HepG2 (cell line): Measurements from ENCODE around the gene CLBA1. TPM values are rescaled to one million over a fixed set of nuclear protein-coding genes. Genes with fewer than 3 reads are reported as not detected.

Experiments
- ARNTL ChIP-seq: sonication (generic); formaldehyde crosslinking; IDR thresholded peaks from 2 replicates; pipeline ENCODE4 v1.4.0; 2020; ENCODE audit warnings: mild to moderate bottlenecking, missing genetic modification reagents
- DMAP1 ChIP-seq: IDR thresholded peaks from 2 replicates; pipeline ENCODE4 v1.6.1; 2016
- FOXC1 ChIP-seq: sonication (generic); formaldehyde crosslinking; IDR thresholded peaks from 2 replicates; pipeline ENCODE4 v1.8.0; 2022; ENCODE audit warnings: mild to moderate bottlenecking, missing genetic modification reagents, borderline replicate concordance
- HNF1A ChIP-seq, 2 experiments: sonication (generic) in 1 of 2; formaldehyde crosslinking in 1 of 2; IDR thresholded peaks; 2 replicates each; pipeline versions ENCODE4 v1.4.0 to v1.6.1; 2016 to 2020; ENCODE audit warnings: borderline replicate concordance in 1 of 2, low read depth in 1 of 2, mild to moderate bottlenecking in 1 of 2, missing genetic modification reagents in 1 of 2
- MTA1 ChIP-seq: sonication (generic); formaldehyde crosslinking; IDR thresholded peaks from 2 replicates; pipeline ENCODE4 v1.4.0; 2020; ENCODE audit warnings: missing genetic modification reagents, mild to moderate bottlenecking, borderline replicate concordance
- NFYB ChIP-seq: sonication (generic); formaldehyde crosslinking; IDR thresholded peaks from 2 replicates; pipeline ENCODE4 v1.4.0; 2020; ENCODE audit warnings: missing genetic modification reagents
- SRSF1 ChIP-seq: fragments of 200-400 bp; formaldehyde crosslinking; optimal IDR thresholded peaks from 2 replicates; pipeline ENCODE3; 2017; ENCODE audit warnings: mild to moderate bottlenecking, low read depth, low read length, moderate library complexity
- ZBTB38 ChIP-seq: sonication (generic); formaldehyde crosslinking; IDR thresholded peaks from 2 replicates; pipeline ENCODE4 v1.5.1; 2020; ENCODE audit warnings: mild to moderate bottlenecking, missing genetic modification reagents
- ZNF205 ChIP-seq: IDR thresholded peaks from 2 replicates; pipeline ENCODE4 v1.6.1; 2018; ENCODE audit warnings: missing biosample characterization, missing genetic modification reagents
- ZNF550 ChIP-seq: sonication (generic); formaldehyde crosslinking; IDR thresholded peaks from 2 replicates; pipeline ENCODE4 v1.4.0; 2020; ENCODE audit warnings: mild to moderate bottlenecking, missing genetic modification reagents, borderline replicate concordance
- ZNF572 ChIP-seq: sonication (generic); formaldehyde crosslinking; IDR thresholded peaks from 2 replicates; pipeline ENCODE4 v1.5.1; 2020; ENCODE audit warnings: mild to moderate bottlenecking, missing genetic modification reagents
- polyA plus RNA-seq, 8 experiments: library from polyadenylated mRNA; depleted of rRNA in 3 of 8; stranded (reverse) in 7 of 8; unstranded in 1 of 8; fragments of >200 nt; fragmentation: Illumina TruSeq in 4 of 8; extraction: Trizol in 4 of 8; gene quantifications; 2 replicates each; pipeline versions ENCODE4 v1.2.1 to v1.2.3, GENCODE V29; 2011 to 2016; ENCODE audit warnings: low read depth in 4 of 8, missing spikeins in 1 of 8, mixed read lengths in 1 of 8; ENCODE audit not compliant: insufficient read depth in 1 of 8
- total RNA-seq, 5 experiments: library from RNA; depleted of rRNA; stranded (reverse); fragments of >200 nt; fragmentation: Illumina TruSeq; extraction: Trizol; gene quantifications; 2 replicates each; pipeline ENCODE4 v1.2.3, GENCODE V29; 2016; ENCODE audit warnings: low read depth in 1 of 5
- TF ChIP-seq, protein P1 (sequence below): sonication (generic); formaldehyde crosslinking; IDR thresholded peaks from 2 replicates; pipeline ENCODE4 v1.4.0; 2020; ENCODE audit warnings: mild to moderate bottlenecking, missing genetic modification reagents
- TF ChIP-seq, protein P2 (sequence below): sonication (generic); formaldehyde crosslinking; IDR thresholded peaks from 2 replicates; pipeline ENCODE4 v1.9.0; 2021; ENCODE audit warnings: missing genetic modification reagents, borderline replicate concordance
- TF ChIP-seq, protein P3 (sequence below): sonication (generic); formaldehyde crosslinking; IDR thresholded peaks from 2 replicates; pipeline ENCODE4 v1.4.0; 2020; ENCODE audit warnings: mild to moderate bottlenecking, missing genetic modification reagents
- TF ChIP-seq, protein P4 (sequence below): sonication (generic); formaldehyde crosslinking; IDR thresholded peaks from 2 replicates; pipeline ENCODE4 v1.9.0; 2021; ENCODE audit warnings: missing genetic modification reagents, borderline replicate concordance

CLBA1 gene
- total and polyA plus RNA-seq, 2 of the 13 experiments (the other 11 are each of a cell fraction or from before 2014, with no cell fraction given), result 1.2 to 1.4 TPM

- TF ChIP-seq, protein P1, sequence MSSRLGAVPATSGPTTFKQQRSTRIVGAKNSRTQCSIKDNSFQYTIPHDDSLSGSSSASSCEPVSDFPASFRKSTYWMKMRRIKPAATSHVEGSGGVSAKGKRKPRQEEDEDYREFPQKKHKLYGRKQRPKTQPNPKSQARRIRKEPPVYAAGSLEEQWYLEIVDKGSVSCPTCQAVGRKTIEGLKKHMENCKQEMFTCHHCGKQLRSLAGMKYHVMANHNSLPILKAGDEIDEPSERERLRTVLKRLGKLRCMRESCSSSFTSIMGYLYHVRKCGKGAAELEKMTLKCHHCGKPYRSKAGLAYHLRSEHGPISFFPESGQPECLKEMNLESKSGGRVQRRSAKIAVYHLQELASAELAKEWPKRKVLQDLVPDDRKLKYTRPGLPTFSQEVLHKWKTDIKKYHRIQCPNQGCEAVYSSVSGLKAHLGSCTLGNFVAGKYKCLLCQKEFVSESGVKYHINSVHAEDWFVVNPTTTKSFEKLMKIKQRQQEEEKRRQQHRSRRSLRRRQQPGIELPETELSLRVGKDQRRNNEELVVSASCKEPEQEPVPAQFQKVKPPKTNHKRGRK (CRISPR knock-in tag), result no peak
- TF ChIP-seq HNF1A (IDR thresholded peaks at IDR 0.05; ENCODE audit: low read depth), result no peak
- TF ChIP-seq HNF1A (CRISPR knock-in tag; IDR thresholded peaks at IDR 0.05; ENCODE audit: borderline replicate concordance), result 0 out of 2 replicates have a peak, but pooled peaks have one; percentile 21
- no peak for TF ChIP-seq ZNF572 (CRISPR knock-in tag)
- peak; percentile 17 for TF ChIP-seq SRSF1
- TF ChIP-seq NFYB (CRISPR knock-in tag), result no peak
- TF ChIP-seq, protein P2, sequence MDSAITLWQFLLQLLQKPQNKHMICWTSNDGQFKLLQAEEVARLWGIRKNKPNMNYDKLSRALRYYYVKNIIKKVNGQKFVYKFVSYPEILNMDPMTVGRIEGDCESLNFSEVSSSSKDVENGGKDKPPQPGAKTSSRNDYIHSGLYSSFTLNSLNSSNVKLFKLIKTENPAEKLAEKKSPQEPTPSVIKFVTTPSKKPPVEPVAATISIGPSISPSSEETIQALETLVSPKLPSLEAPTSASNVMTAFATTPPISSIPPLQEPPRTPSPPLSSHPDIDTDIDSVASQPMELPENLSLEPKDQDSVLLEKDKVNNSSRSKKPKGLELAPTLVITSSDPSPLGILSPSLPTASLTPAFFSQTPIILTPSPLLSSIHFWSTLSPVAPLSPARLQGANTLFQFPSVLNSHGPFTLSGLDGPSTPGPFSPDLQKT (CRISPR knock-in tag), result no peak
- no peak for TF ChIP-seq ZBTB38
- no peak for TF ChIP-seq MTA1 (CRISPR knock-in tag)
- no peak for TF ChIP-seq DMAP1
- TF ChIP-seq FOXC1 (CRISPR knock-in tag), result 0 out of 2 replicates have a peak, but pooled peaks have one; percentile 37
- TF ChIP-seq ZNF550 (CRISPR knock-in tag), result no peak
- TF ChIP-seq, protein P3, sequence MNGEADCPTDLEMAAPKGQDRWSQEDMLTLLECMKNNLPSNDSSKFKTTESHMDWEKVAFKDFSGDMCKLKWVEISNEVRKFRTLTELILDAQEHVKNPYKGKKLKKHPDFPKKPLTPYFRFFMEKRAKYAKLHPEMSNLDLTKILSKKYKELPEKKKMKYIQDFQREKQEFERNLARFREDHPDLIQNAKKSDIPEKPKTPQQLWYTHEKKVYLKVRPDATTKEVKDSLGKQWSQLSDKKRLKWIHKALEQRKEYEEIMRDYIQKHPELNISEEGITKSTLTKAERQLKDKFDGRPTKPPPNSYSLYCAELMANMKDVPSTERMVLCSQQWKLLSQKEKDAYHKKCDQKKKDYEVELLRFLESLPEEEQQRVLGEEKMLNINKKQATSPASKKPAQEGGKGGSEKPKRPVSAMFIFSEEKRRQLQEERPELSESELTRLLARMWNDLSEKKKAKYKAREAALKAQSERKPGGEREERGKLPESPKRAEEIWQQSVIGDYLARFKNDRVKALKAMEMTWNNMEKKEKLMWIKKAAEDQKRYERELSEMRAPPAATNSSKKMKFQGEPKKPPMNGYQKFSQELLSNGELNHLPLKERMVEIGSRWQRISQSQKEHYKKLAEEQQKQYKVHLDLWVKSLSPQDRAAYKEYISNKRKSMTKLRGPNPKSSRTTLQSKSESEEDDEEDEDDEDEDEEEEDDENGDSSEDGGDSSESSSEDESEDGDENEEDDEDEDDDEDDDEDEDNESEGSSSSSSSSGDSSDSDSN, result 0 out of 2 replicates have a peak, but pooled peaks have one; percentile 29
- TF ChIP-seq ARNTL (CRISPR knock-in tag), result no peak
- no peak; the same call in 1 of the 2 replicates for TF ChIP-seq ZNF205 (CRISPR knock-in tag)
- TF ChIP-seq, protein P4, sequence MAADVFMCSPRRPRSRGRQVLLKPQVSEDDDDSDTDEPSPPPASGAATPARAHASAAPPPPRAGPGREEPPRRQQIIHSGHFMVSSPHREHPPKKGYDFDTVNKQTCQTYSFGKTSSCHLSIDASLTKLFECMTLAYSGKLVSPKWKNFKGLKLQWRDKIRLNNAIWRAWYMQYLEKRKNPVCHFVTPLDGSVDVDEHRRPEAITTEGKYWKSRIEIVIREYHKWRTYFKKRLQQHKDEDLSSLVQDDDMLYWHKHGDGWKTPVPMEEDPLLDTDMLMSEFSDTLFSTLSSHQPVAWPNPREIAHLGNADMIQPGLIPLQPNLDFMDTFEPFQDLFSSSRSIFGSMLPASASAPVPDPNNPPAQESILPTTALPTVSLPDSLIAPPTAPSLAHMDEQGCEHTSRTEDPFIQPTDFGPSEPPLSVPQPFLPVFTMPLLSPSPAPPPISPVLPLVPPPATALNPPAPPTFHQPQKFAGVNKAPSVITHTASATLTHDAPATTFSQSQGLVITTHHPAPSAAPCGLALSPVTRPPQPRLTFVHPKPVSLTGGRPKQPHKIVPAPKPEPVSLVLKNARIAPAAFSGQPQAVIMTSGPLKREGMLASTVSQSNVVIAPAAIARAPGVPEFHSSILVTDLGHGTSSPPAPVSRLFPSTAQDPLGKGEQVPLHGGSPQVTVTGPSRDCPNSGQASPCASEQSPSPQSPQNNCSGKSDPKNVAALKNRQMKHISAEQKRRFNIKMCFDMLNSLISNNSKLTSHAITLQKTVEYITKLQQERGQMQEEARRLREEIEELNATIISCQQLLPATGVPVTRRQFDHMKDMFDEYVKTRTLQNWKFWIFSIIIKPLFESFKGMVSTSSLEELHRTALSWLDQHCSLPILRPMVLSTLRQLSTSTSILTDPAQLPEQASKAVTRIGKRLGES (CRISPR knock-in tag), result no peak
These were observed 9.2 kb upstream of the CLBA1 start (continued) for GRCh38 chr14:104976198-104977007.
